ENCODE results near the gene TP53INP2. TPM values are rescaled to one million over a fixed set of nuclear protein-coding genes. Genes with fewer than 3 reads are reported as not detected.
A peak's percentile ranks its signal among the peaks of the same experiment; 100 is the strongest.
"Not testable (repeated sequence)": the region's sequence is repeated elsewhere in the genome, so short reads cannot be mapped to it uniquely, and the experiment has no call there.

TP53INP2 gene
- total and polyA plus RNA-seq, 7 experiments from 2014 or later, result 0.04 to 41.4 (median 1.3) TPM

DNA sequence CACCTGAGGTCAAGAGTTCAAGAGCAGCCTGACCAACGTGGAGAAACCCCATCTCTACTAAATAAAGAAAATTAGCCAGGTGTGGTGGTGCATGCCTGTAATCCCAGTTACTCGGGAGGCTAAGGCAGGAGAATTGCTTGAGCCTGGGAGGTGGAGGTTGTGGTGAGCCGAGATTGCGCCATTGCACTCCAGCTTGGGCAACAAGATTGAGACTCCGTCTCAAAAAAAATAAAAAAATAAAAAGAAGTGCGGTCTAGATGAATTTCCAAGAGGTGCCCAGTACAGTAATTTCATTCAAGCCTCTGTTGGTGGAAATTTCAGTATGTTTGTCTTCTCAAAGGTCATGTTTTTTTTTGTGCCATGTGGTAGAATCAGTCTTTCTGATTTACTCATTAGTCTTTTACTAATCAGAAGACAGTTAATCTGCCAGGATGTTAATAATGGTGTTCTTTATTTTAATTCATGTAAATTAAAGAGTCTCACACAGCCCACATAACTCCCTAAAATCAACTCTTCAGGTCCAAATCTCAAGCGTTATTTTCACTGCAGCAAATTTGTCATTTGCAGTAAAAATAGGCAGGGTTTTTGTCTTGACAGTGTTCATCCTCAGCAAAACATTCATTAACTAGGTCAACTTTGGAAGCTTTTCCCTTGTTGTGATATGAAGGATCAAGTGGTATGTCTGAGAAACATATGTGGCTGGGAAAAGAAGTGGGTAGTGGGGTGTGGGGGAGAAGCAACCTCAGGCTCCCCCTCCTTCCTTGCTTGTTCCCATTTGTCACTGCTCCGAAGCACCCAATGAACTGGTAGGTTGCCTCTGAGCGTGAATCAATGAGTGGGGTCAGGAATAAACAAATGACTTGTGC, 13.3 kb downstream of the TP53INP2 start:
- Mint-ChIP-seq H3K9me3 (no peaks in the 10 kb centered on the region), H3K36me3 (peaks cover 0 to 29% (median 5%) of the 10 kb centered on the region in 5 donors), H3K27me3 (no peaks in the 10 kb centered on the region), H3K4me3 (no peak overlapping the region), H3K4me1 (peaks cover 0 to 21% (median 0%) of the 10 kb centered on the region in 7 donors), H3K27ac (peak overlapping the region in 1 of 9 donors; percentile 15)
- Histone ChIP-seq H3K4me1 (ENCODE audit: control insufficient read depth in 2 of 2, insufficient read depth in 2 of 2, low read length in 2 of 2) (no peaks in the 10 kb centered on the region), H3K4me3 (ENCODE audit: low read length) (no peak overlapping the region), H3K27me3 (ENCODE audit: control insufficient read depth in 2 of 2, insufficient read depth in 2 of 2, low read length in 2 of 2) (no peaks in the 10 kb centered on the region), H3K36me3 (ENCODE audit: control insufficient read depth in 2 of 3, insufficient read depth in 3 of 3, low read length in 3 of 3) (peaks cover 0 to 21% (median 0%) of the 10 kb centered on the region in 3 experiments), H3K27ac (ENCODE audit: low read depth, low read length) (no peak overlapping the region), H3K9me3 (ENCODE audit: control insufficient read depth in 2 of 3, low read length in 3 of 3) (no peaks in the 10 kb centered on the region)
- CTCF ChIA-PET, result no interaction called here
- ATAC-seq, result no peak
- POLR2A ChIA-PET, result interaction anchor here (0.7 kb wide), 2 partner anchors 762 to 1493 kb away, joined by 3 read pairs; no protein-coding TSS in a partner anchor
- no peak for DNase-seq
- intact Hi-C loops (cut with micrococcal nuclease), result no loop called here

- H3K9me3 ChIP-seq (ENCODE audit: control insufficient read depth in 2 of 3, low read length in 3 of 3); H3K27ac ChIP-seq (ENCODE audit: low read depth, low read length); H3K27me3 ChIP-seq (ENCODE audit: control insufficient read depth in 2 of 2, insufficient read depth in 2 of 2, low read length in 2 of 2); H3K9me3 Mint-ChIP-seq; POLR2A ChIA-PET; H3K27me3 Mint-ChIP-seq; H3K4me1 ChIP-seq (ENCODE audit: control insufficient read depth in 2 of 2, insufficient read depth in 2 of 2, low read length in 2 of 2); ATAC-seq; H3K27ac Mint-ChIP-seq; CTCF ChIA-PET; intact Hi-C loops (cut with micrococcal nuclease); DNase-seq; H3K4me3 ChIP-seq (ENCODE audit: low read length); H3K4me3 Mint-ChIP-seq: not testable (repeated sequence)
- H3K4me1 Mint-ChIP-seq, result peaks cover 0 to 16% (median 0%) of the 10 kb centered on the region in 7 donors
- peaks cover 0 to 28% (median 5%) of the 10 kb centered on the region in 3 experiments for H3K36me3 ChIP-seq (ENCODE audit: control insufficient read depth in 2 of 3, insufficient read depth in 3 of 3, low read length in 3 of 3)
- peaks cover 0 to 29% (median 5%) of the 10 kb centered on the region in 5 donors for H3K36me3 Mint-ChIP-seq
Observed at GRCh38 chr20:34719242-34720017, 15.3 kb downstream of the TP53INP2 start.

GRCh38 chr20:34720266-34720665, 16.1 kb downstream of the TP53INP2 start:
- ATAC-seq, result no peak
- Mint-ChIP-seq H3K36me3 (peaks cover 2 to 27% (median 8%) of the 10 kb centered on the region in 5 donors), H3K4me3 (no peak overlapping the region), H3K27ac (no peak overlapping the region), H3K4me1 (peaks cover 0 to 16% (median 0%) of the 10 kb centered on the region in 7 donors), H3K9me3 (no peaks in the 10 kb centered on the region), H3K27me3 (no peaks in the 10 kb centered on the region)
- CTCF ChIA-PET, result no interaction called here
- no peak for DNase-seq
- no peaks in the 10 kb centered on the region for H3K27me3 ChIP-seq (ENCODE audit: control insufficient read depth in 2 of 2, insufficient read depth in 2 of 2, low read length in 2 of 2)
- H3K27ac ChIP-seq (ENCODE audit: low read depth, low read length), result no peak overlapping the region
- H3K4me3 ChIP-seq (ENCODE audit: low read length), result no peak overlapping the region
- no peaks in the 10 kb centered on the region for H3K4me1 ChIP-seq (ENCODE audit: control insufficient read depth in 2 of 2, insufficient read depth in 2 of 2, low read length in 2 of 2)
- peaks cover 4 to 28% (median 7%) of the 10 kb centered on the region in 3 experiments for H3K36me3 ChIP-seq (ENCODE audit: control insufficient read depth in 2 of 3, insufficient read depth in 3 of 3, low read length in 3 of 3)
- intact Hi-C loops (cut with micrococcal nuclease), result no loop called here
- POLR2A ChIA-PET, result no interaction called here
- H3K9me3 ChIP-seq (ENCODE audit: control insufficient read depth in 2 of 3, low read length in 3 of 3), result no peaks in the 10 kb centered on the region

DNA sequence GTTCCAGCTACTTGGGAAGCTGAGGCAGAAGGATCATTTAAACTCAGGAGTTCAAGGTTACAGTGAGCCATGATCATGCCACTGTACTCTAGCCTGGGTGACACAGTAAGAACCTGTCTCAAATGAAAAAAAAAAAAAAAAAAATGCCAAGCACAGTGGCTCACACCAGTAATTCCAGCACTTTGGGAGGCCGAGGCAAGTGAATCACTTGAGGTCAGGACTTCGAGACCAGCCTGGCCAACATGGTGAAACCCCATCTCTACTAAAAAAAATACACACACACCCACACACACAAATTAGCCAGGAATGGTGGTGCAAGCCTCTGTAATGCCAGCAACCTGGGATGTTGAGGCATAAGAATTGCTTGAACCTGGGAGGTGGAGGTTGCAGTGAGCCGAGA, 18.4 kb downstream of the TP53INP2 start:
- H3K27ac Mint-ChIP-seq; H3K4me3 ChIP-seq (ENCODE audit: low read length); ATAC-seq; H3K27me3 Mint-ChIP-seq; H3K4me1 ChIP-seq (ENCODE audit: control insufficient read depth in 2 of 2, insufficient read depth in 2 of 2, low read length in 2 of 2); H3K9me3 ChIP-seq (ENCODE audit: control insufficient read depth in 2 of 3, low read length in 3 of 3); H3K27ac ChIP-seq (ENCODE audit: low read depth, low read length); DNase-seq; H3K27me3 ChIP-seq (ENCODE audit: control insufficient read depth in 2 of 2, insufficient read depth in 2 of 2, low read length in 2 of 2); CTCF ChIA-PET; H3K9me3 Mint-ChIP-seq; intact Hi-C loops (cut with micrococcal nuclease); POLR2A ChIA-PET; H3K4me3 Mint-ChIP-seq: not testable (repeated sequence)
- H3K36me3 Mint-ChIP-seq, result peaks cover 15 to 40% (median 20%) of the 10 kb centered on the region in 5 donors
- peaks cover 7 to 41% (median 10%) of the 10 kb centered on the region in 3 experiments for H3K36me3 ChIP-seq (ENCODE audit: control insufficient read depth in 2 of 3, insufficient read depth in 3 of 3, low read length in 3 of 3)
- peaks cover 0 to 16% (median 0%) of the 10 kb centered on the region in 7 donors for H3K4me1 Mint-ChIP-seq

DNA sequence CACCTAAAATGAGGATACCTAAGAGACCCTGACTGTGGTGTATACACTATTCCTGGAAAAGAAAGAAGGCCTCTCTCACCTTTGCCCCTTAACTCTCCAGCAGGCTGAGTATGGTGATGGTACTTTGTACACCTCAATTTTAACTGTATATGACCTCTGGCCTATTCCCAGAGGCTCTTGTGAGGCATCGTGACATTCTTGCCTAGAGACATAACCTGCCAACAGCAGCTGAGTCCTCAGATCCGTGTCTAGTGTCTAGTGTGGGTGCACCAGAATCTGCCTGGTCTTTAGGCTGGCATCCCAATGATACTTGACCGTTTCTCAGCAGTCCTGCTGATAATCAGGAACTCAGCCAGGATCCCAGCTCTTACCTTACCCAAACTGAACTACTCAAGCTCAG, 20.0 kb downstream of the TP53INP2 start:
- H3K4me3 Mint-ChIP-seq, result no peak overlapping the region
- peaks cover 0 to 14% (median 0%) of the 10 kb centered on the region in 7 donors for H3K4me1 Mint-ChIP-seq
- intact Hi-C loops (cut with micrococcal nuclease), result no loop called here
- peaks cover 15 to 33% (median 20%) of the 10 kb centered on the region in 5 donors for H3K36me3 Mint-ChIP-seq
- H3K27ac Mint-ChIP-seq, result peak overlapping the region in 1 of 9 donors; percentile 2
- Histone ChIP-seq H3K4me1 (ENCODE audit: control insufficient read depth in 2 of 2, insufficient read depth in 2 of 2, low read length in 2 of 2) (no peaks in the 10 kb centered on the region), H3K9me3 (ENCODE audit: control insufficient read depth in 2 of 3, low read length in 3 of 3) (no peaks in the 10 kb centered on the region), H3K36me3 (ENCODE audit: control insufficient read depth in 2 of 3, insufficient read depth in 3 of 3, low read length in 3 of 3) (peaks cover 7 to 39% (median 10%) of the 10 kb centered on the region in 3 experiments), H3K4me3 (ENCODE audit: low read length) (no peak overlapping the region), H3K27me3 (ENCODE audit: control insufficient read depth in 2 of 2, insufficient read depth in 2 of 2, low read length in 2 of 2) (no peaks in the 10 kb centered on the region), H3K27ac (ENCODE audit: low read depth, low read length) (no peak overlapping the region)
- ATAC-seq, result no peak
- no peak for DNase-seq
- no peaks in the 10 kb centered on the region for H3K9me3 Mint-ChIP-seq
- POLR2A ChIA-PET, result interaction anchor here (0.7 kb wide), 1 partner anchor 31 kb away, joined by 4 read pairs; no protein-coding TSS in a partner anchor
- H3K27me3 Mint-ChIP-seq, result no peaks in the 10 kb centered on the region
- CTCF ChIA-PET, result no interaction called here

GRCh38 chr20:34729416-34729815, 25.3 kb downstream of the TP53INP2 start:
- ChIA-PET CTCF (no interaction called here), POLR2A (no interaction called here)
- no peaks in the 10 kb centered on the region for H3K27me3 Mint-ChIP-seq
- no peak overlapping the region for H3K4me3 ChIP-seq (ENCODE audit: low read length)
- no peak overlapping the region for H3K4me3 Mint-ChIP-seq
- no peaks in the 10 kb centered on the region for H3K9me3 Mint-ChIP-seq
- no peak overlapping the region for H3K27ac Mint-ChIP-seq
- no peaks in the 10 kb centered on the region for H3K9me3 ChIP-seq (ENCODE audit: control insufficient read depth in 2 of 3, low read length in 3 of 3)
- H3K4me1 ChIP-seq (ENCODE audit: control insufficient read depth in 2 of 2, insufficient read depth in 2 of 2, low read length in 2 of 2), result no peaks in the 10 kb centered on the region
- peaks cover 2 to 53% (median 10%) of the 10 kb centered on the region in 3 experiments for H3K36me3 ChIP-seq (ENCODE audit: control insufficient read depth in 2 of 3, insufficient read depth in 3 of 3, low read length in 3 of 3)
- H3K27ac ChIP-seq (ENCODE audit: low read depth, low read length), result no peak overlapping the region
- intact Hi-C loops (cut with micrococcal nuclease), result no loop called here
- ATAC-seq (no peak), DNase-seq (no peak)
- H3K4me1 Mint-ChIP-seq, result peaks cover 0 to 2% (median 0%) of the 10 kb centered on the region in 7 donors
- peaks cover 15 to 44% (median 30%) of the 10 kb centered on the region in 5 donors for H3K36me3 Mint-ChIP-seq
- no peaks in the 10 kb centered on the region for H3K27me3 ChIP-seq (ENCODE audit: control insufficient read depth in 2 of 2, insufficient read depth in 2 of 2, low read length in 2 of 2)
